Measurements from ENCODE around the gene RANBP17. TPM values are rescaled to one million over a fixed set of nuclear protein-coding genes. Genes with fewer than 3 reads are reported as not detected.

The RANBP17 gene
- total and polyA plus RNA-seq, 9 of the 15 experiments (the other 6 are each of a cell fraction or from before 2014, with no cell fraction given): not detected

GRCh38 chr5:170963521-170963920, 101.7 kb downstream of the RANBP17 start:
- 2% methylated on average over 5 of the region's 5 CpGs for WGBS (ENCODE audit: insufficient coverage, low coverage, missing lambda C conversion rate)
- no peak for FAIRE-seq
- no peak for ATAC-seq
- intact Hi-C loops (cut with micrococcal nuclease) (no loop called here), in situ Hi-C loops (cut with MboI) (no loop called here)
- H3K27me3 ChIP-seq (ENCODE audit: control insufficient read depth in 2 of 2, insufficient read depth in 2 of 2, low read length in 2 of 2): no peaks in the 10 kb centered on the region
- H3K4me3 ChIP-seq: no peak overlapping the region
- no TSS peak for BruUV-seq (replicated peaks)
- POLR2A ChIA-PET: no interaction called here
- no peaks in the 10 kb centered on the region for H4K20me1 ChIP-seq (replicated peaks; ENCODE audit: control insufficient read depth, insufficient read depth, low read length)
- no peaks in the 10 kb centered on the region for H3K4me1 ChIP-seq (replicated peaks in 1 of 2; ENCODE audit: control insufficient read depth in 2 of 2, insufficient read depth in 2 of 2, low read length in 2 of 2)
- no peaks in the 10 kb centered on the region for H3K79me2 ChIP-seq (ENCODE audit: control insufficient read depth, insufficient read depth, low read length)
- no peaks in the 10 kb centered on the region for H3K36me3 ChIP-seq (ENCODE audit: control insufficient read depth, insufficient read depth, low read length)
- no peak for DNase-seq (ENCODE audit: extremely low read depth in 1 of 4, low spot score in 3 of 4)
- no peaks in the 10 kb centered on the region for H3K9me3 ChIP-seq (replicated peaks; ENCODE audit: control insufficient read depth, insufficient read depth, low read depth, low read length)
- H3K9ac ChIP-seq (ENCODE audit: insufficient read depth in 1 of 2, low read depth in 2 of 2, low read length in 2 of 2): no peak overlapping the region
- H3K27ac ChIP-seq (ENCODE audit: extremely low read depth, low read depth, low read length): no peak overlapping the region
- CTCF ChIA-PET (ENCODE audit: low intra/inter-chr PET ratio): no interaction called here
- H2AFZ ChIP-seq (ENCODE audit: low read depth, low read length): no peak overlapping the region
- H3K9me1 ChIP-seq (ENCODE audit: control insufficient read depth, insufficient read depth, low read length): no peaks in the 10 kb centered on the region
- no peak overlapping the region for H3K4me2 ChIP-seq (ENCODE audit: insufficient read depth, low read length)
- TF ChIP-seq, protein P1, sequence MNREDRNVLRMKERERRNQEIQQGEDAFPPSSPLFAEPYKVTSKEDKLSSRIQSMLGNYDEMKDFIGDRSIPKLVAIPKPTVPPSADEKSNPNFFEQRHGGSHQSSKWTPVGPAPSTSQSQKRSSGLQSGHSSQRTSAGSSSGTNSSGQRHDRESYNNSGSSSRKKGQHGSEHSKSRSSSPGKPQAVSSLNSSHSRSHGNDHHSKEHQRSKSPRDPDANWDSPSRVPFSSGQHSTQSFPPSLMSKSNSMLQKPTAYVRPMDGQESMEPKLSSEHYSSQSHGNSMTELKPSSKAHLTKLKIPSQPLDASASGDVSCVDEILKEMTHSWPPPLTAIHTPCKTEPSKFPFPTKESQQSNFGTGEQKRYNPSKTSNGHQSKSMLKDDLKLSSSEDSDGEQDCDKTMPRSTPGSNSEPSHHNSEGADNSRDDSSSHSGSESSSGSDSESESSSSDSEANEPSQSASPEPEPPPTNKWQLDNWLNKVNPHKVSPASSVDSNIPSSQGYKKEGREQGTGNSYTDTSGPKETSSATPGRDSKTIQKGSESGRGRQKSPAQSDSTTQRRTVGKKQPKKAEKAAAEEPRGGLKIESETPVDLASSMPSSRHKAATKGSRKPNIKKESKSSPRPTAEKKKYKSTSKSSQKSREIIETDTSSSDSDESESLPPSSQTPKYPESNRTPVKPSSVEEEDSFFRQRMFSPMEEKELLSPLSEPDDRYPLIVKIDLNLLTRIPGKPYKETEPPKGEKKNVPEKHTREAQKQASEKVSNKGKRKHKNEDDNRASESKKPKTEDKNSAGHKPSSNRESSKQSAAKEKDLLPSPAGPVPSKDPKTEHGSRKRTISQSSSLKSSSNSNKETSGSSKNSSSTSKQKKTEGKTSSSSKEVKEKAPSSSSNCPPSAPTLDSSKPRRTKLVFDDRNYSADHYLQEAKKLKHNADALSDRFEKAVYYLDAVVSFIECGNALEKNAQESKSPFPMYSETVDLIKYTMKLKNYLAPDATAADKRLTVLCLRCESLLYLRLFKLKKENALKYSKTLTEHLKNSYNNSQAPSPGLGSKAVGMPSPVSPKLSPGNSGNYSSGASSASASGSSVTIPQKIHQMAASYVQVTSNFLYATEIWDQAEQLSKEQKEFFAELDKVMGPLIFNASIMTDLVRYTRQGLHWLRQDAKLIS (CRISPR knock-in tag; IDR thresholded peaks at IDR 0.05): no peak
- no peak for TF ChIP-seq BRD9 (IDR thresholded peaks at IDR 0.05; ENCODE audit: low read depth, partially characterized antibody)
- no peak for TF ChIP-seq CAMTA2 (CRISPR knock-in tag; conservative IDR thresholded peaks at IDR 0.05)
- TF ChIP-seq MED1 (CRISPR knock-in tag; IDR thresholded peaks at IDR 0.05; ENCODE audit: borderline replicate concordance): no peak
- TF ChIP-seq ZBTB7A (IDR thresholded peaks at IDR 0.05; ENCODE audit: borderline replicate concordance, control insufficient read depth, low read depth, low read length): no peak
- no peak for TF ChIP-seq SAFB (IDR thresholded peaks at IDR 0.05; ENCODE audit: borderline replicate concordance, low read depth, low read length)
- TF ChIP-seq ZBTB17 (CRISPR knock-in tag; IDR thresholded peaks at IDR 0.05): no peak
- no peak for TF ChIP-seq ZNF224 (CRISPR knock-in tag; IDR thresholded peaks at IDR 0.05)
- TF ChIP-seq PRMT5 (CRISPR knock-in tag; IDR thresholded peaks at IDR 0.05): no peak
- TF ChIP-seq ZNF316 (IDR thresholded peaks at IDR 0.05): no peak
- no peak for TF ChIP-seq KDM4B (IDR thresholded peaks at IDR 0.05; ENCODE audit: borderline replicate concordance in 2 of 2, low read depth in 1 of 2)
- no peak for TF ChIP-seq POLR2G (IDR thresholded peaks at IDR 0.05; ENCODE audit: low read depth, low read length)
- TF ChIP-seq ZNF324 (CRISPR knock-in tag; IDR thresholded peaks at IDR 0.05): no peak
- no peak for TF ChIP-seq NR2C2 (CRISPR knock-in tag; IDR thresholded peaks at IDR 0.05)
- TF ChIP-seq NR2C2 (tag; IDR thresholded peaks at IDR 0.05): no peak
- no peak for TF ChIP-seq ATF6 (CRISPR knock-in tag; IDR thresholded peaks at IDR 0.05)
- TF ChIP-seq FOXJ3 (CRISPR knock-in tag; IDR thresholded peaks at IDR 0.05): no peak

Data from K562 (cell line).